Kidney (tissue), 14 donors: ENCODE data around the gene MYCBP2. TPM values are rescaled to one million over a fixed set of nuclear protein-coding genes. Genes with fewer than 3 reads are reported as not detected.

Experiments
- DNase-seq, 5 donors: peaks; one replicate each; pipeline ENCODE4 v3.0.0-alpha.2; 2013 to 2020
- FAIRE-seq: peaks from 2 replicates; lab custom pipeline; 2012; peaks lifted over from hg19 to GRCh38; lab: Jason Lieb, UNC
- H3K27ac ChIP-seq, 2 donors: one replicate each; pipeline ENCODE4 v1.7.0; 2013; ENCODE audit warnings: low read depth in 2 of 2, low read length in 2 of 2, inconsistent platforms in 1 of 2
- H3K27me3 ChIP-seq: one replicate; pipeline ENCODE4 v1.7.1; 2013; ENCODE audit warnings: low read length, inconsistent platforms; ENCODE audit not compliant: control insufficient read depth, insufficient read depth
- H3K36me3 ChIP-seq, 3 donors: one replicate each; pipeline versions ENCODE4 v1.7.0 to v1.7.1; 2013; ENCODE audit warnings: low read length in 3 of 3, control low read depth in 1 of 3, inconsistent platforms in 1 of 3; ENCODE audit not compliant: insufficient read depth in 3 of 3, control insufficient read depth in 2 of 3
- H3K4me1 ChIP-seq, 3 donors: one replicate each; pipeline versions ENCODE4 v1.7.0 to v1.7.1; 2013; ENCODE audit warnings: low read length in 3 of 3, inconsistent platforms in 1 of 3, low read depth in 1 of 3; ENCODE audit not compliant: control insufficient read depth in 2 of 3, insufficient read depth in 2 of 3
- H3K4me3 ChIP-seq, 3 donors: one replicate each; pipeline versions ENCODE4 v1.7.0 to v1.8.1; 2013; ENCODE audit warnings: low read length in 3 of 3, control low read depth in 1 of 3, inconsistent platforms in 1 of 3
- H3K9ac ChIP-seq, 3 donors: one replicate each; pipeline versions ENCODE4 v1.7.0 to v1.7.1; 2013; ENCODE audit warnings: low read length in 3 of 3, control low read depth in 1 of 3, inconsistent platforms in 1 of 3
- H3K9me3 ChIP-seq, 3 donors: one replicate each; pipeline versions ENCODE4 v1.7.0 to v1.7.1; 2013; ENCODE audit warnings: low read length in 3 of 3, control low read depth in 1 of 3, inconsistent platforms in 1 of 3; ENCODE audit not compliant: control insufficient read depth in 2 of 3, insufficient read depth in 1 of 3
- intact Hi-C: fragments of 100-400 bp; cut with DNase I; formaldehyde crosslinking; loops from one replicate; pipeline ENCODE4 v1.11.1; 2022
- polyA plus RNA-seq: library from polyadenylated mRNA; stranded (reverse); fragments of 350-450 nt; fragmentation: Illumina TruSeq; extraction: RNeasy Lipid Tissue Mini Kit (QIAGEN cat#74804); gene quantifications from one replicate; pipeline ENCODE4 v1.2.3, GENCODE V29; 2014; ENCODE audit warnings: low read depth, low replicate concordance; ENCODE audit not compliant: insufficient read depth
- total RNA-seq: library from RNA; stranded (reverse); fragmentation: NEBNext Ultra II Directional; extraction: Animal tissue kit (Norgen Biotek cat#: 25700); gene quantifications from one replicate; pipeline ENCODE4 v1.2.1, GENCODE V29; 2021
- TF ChIP-seq, protein P1 (sequence below): IDR thresholded peaks from 3 replicates; pipeline ENCODE4 v1.5.1; 2012; ENCODE audit warnings: mild to moderate bottlenecking, moderate library complexity, borderline replicate concordance; ENCODE audit not compliant: insufficient read depth; ENCODE audit errors: extremely low read depth
- donor health status: control.
- donor health status: control.
- donor health status: control.
- donor health status: control.
- donor health status: control.
- donor health status: DM: yes; HTN: yes; CAD: no.
- donor health status: Normal renal cell carcinoma (clear cell type).

Gene MYCBP2
- total and polyA plus RNA-seq, 2 donors from 2014 or later: 14.5 to 96.4 TPM

DNA sequence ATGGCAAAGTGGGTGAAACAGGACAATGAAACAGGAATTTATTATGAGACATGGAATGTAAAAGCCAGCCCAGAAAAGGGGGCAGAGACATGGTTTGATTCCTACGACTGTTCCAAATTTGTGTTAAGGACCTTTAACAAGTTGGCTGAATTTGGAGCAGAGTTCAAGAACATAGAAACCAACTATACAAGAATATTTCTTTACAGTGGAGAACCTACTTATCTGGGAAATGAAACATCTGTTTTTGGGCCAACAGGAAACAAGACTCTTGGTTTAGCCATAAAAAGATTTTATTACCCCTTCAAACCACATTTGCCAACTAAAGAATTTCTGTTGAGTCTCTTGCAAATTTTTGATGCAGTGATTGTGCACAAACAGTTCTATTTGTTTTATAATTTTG lies 326.4 kb downstream of the MYCBP2 start:
- H3K4me3 ChIP-seq: no peak overlapping the region
- H3K27me3 ChIP-seq: no peaks in the 10 kb centered on the region
- peaks cover 0 to 8% (median 3%) of the 10 kb centered on the region in 3 donors for H3K4me1 ChIP-seq
- H3K27ac ChIP-seq: no peak overlapping the region
- no peak overlapping the region for H3K9ac ChIP-seq
- peaks cover 4 to 11% (median 8%) of the 10 kb centered on the region in 3 donors for H3K36me3 ChIP-seq
- intact Hi-C loops: no loop called here
- no peaks in the 10 kb centered on the region for H3K9me3 ChIP-seq
- DNase-seq (peak in 1 of 5 donors; percentile 24), FAIRE-seq (no peak)
- TF ChIP-seq, protein P1, sequence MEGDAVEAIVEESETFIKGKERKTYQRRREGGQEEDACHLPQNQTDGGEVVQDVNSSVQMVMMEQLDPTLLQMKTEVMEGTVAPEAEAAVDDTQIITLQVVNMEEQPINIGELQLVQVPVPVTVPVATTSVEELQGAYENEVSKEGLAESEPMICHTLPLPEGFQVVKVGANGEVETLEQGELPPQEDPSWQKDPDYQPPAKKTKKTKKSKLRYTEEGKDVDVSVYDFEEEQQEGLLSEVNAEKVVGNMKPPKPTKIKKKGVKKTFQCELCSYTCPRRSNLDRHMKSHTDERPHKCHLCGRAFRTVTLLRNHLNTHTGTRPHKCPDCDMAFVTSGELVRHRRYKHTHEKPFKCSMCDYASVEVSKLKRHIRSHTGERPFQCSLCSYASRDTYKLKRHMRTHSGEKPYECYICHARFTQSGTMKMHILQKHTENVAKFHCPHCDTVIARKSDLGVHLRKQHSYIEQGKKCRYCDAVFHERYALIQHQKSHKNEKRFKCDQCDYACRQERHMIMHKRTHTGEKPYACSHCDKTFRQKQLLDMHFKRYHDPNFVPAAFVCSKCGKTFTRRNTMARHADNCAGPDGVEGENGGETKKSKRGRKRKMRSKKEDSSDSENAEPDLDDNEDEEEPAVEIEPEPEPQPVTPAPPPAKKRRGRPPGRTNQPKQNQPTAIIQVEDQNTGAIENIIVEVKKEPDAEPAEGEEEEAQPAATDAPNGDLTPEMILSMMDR: no peak

Other genes with a start within 250 kb of the MYCBP2 start
- 3.3 TPM for gene SCEL, start 208.6 kb upstream of the MYCBP2 start, total RNA-seq
- 0.22 TPM for gene SCEL, start 208.6 kb upstream of the MYCBP2 start, polyA plus RNA-seq